HG03558 (cell line): ENCODE measurements around the gene CNGB1.
"Not testable (repeated sequence)": the region's sequence is repeated elsewhere in the genome, so short reads cannot be mapped to it uniquely, and the experiment has no call there.

Experiments used
- ATAC-seq: cut with Tn5 transposase; IDR thresholded peaks from one replicate; pipeline ENCODE4 v1.9.1; 2021; ENCODE audit warnings: moderate number of reproducible peaks; ENCODE audit not compliant: unreplicated experiment; ENCODE audit errors: extremely low read depth

The CNGB1 gene

GRCh38 chr16:57872764-57873163 lies 98.2 kb downstream of the CNGB1 start:
- not testable (repeated sequence) for ATAC-seq

- no peak for ATAC-seq
These were observed 99.5 kb downstream of the CNGB1 start for GRCh38 chr16:57871456-57871855.

DNA sequence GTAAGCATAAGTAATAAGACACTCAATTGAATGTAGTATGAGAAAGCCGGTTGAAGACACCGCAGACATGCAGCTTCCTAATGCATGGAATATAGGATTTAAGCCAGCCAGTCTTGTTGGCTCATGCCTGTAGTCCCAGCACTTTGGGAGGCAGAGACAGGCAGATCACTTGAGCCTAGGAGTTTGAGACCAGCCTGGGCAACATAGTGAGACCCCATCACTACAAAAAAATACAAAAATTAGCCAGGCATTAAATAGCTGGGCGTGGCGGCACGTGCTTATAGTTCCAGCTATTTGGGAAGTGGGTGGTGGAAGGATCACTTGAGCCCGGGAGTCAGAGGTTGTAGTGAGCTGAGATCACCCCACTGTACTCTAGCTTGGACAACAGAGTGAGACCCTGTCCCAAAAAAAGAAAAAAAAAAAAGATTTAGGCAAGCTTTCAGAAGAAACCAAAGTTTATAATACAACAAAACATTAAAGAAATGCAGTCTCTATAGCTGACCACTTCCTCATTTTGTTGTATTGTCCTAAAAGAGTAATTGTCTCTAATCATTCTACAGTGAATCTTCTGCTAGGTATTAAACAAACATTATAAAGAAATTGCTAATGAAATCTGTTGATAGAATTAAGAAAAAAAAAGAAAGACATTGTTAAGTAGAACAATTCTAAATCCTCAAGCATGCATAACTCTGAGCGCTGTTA lies 100.0 kb downstream of the CNGB1 start:
- no peak for ATAC-seq

GRCh38 chr16:57868913-57869520 lies 101.9 kb downstream of the CNGB1 start:
- ATAC-seq = no peak

DNA sequence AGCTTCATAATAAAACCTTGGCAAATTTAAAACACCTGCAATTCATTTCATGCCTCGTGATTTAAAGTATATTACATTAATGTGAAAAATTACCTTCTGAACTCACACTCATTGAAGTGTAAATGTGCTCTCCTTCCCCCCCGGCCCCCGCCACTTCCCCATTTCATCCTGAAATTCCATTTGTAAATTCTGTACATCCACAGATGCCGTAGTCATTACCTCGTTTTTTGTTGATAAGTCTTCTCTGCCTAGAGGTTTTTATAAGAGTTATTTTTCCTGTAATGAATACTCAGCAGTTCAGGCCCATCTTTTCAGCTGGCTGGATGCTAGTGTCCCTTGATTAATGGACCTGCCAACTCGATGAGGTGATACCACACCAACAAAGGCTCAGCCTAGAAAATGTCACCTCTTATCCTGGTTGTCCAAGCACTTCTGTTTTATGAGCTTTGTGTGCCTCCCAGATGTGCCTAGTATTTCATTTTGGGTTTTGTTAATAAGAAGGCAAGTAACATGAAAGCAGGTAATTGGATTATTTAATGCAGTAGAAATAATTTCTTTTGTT lies 103.8 kb downstream of the CNGB1 start:
- ATAC-seq = no peak

DNA sequence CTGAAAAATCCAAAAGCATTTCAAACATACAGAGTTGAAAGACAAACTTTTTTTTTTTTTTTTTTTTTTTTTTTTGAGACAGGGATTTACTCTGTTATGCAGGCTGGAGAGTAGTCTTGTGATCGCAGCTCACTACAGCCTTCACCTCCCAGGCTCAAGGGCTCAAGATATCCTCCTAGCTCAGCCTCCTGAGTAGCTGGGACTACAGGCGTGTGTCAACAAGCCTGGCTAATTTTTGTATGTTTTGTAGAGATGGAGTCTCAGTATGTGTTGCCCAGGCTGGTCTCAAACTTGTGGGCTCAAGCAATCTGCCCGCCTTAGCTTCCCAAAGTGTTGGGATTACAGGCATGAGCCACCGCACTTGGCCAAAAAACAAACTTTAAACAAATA lies 104.4 kb downstream of the CNGB1 start:
- no peak for ATAC-seq

GRCh38 chr16:57865746-57866528 lies 105.0 kb downstream of the CNGB1 start:
- no peak for ATAC-seq

DNA sequence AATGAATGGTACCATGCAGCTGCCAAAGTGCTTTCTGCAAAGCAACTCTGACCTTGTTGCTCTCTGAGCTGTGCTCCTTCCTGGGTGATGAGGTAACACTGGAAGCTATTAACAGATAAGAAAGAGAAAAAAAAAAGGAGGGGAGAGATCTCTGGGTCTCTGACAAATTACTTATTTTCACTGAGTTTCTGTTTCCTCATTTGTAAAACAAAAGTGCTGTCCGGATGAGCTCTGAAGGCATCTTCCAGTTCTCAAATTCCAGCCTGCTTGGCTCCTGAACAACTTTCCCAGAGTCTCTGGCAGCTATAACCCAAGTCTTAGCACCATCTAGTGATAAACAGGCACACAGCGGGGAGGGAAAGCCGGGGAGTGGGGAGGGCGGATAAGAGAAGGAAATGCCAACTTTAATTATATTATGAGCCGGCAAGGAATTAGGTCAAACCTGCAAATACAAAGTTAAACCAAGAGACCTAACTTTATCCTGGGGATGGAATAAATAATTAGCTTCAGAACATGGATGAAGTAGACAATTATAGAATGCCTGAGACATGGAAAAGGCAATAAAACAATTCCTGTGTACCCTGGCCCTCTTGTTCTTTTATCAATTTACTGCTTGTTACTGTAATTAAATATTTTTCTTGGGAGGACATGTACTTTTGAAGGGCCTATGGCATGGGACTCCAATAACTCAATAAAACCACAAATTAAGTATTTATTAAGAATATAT lies 107.3 kb downstream of the CNGB1 start:
- no peak for ATAC-seq

GRCh38 chr16:57862698-57863433 lies 108.1 kb downstream of the CNGB1 start:
- ATAC-seq = no peak

GRCh38 chr16:57859331-57859730 lies 111.6 kb downstream of the CNGB1 start:
- ATAC-seq = no peak

- no peak for ATAC-seq
These were observed 112.3 kb downstream of the CNGB1 start for GRCh38 chr16:57858635-57859034.

- ATAC-seq = not testable (repeated sequence)
These were observed 112.9 kb downstream of the CNGB1 start for GRCh38 chr16:57857991-57858390.

GRCh38 chr16:57855188-57855587 lies 115.7 kb downstream of the CNGB1 start:
- no peak for ATAC-seq

GRCh38 chr16:57852189-57852588 lies 118.7 kb downstream of the CNGB1 start:
- ATAC-seq = no peak

- ATAC-seq = no peak
These were observed 122.7 kb downstream of the CNGB1 start for GRCh38 chr16:57848181-57848580.

DNA sequence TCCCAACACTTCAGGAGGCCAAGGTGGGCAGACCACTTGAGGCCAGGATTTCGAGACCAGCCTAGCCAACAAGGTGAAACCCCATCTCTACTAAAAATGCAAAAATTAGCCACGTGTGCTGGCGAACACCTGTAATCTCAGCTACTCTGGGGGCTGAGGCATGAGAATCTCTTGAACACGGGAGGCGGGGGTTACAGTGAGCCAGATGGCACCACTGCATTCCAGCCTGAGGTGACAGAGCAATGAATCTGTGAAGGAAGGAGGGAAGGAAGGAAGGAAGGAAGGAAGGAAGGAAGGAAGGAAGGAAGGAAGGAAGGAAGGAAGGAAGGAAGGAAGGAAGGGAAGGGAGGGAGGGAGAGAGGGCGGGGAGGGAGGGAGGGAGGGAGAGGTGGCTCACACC lies 124.0 kb downstream of the CNGB1 start:
- ATAC-seq = not testable (repeated sequence)

DNA sequence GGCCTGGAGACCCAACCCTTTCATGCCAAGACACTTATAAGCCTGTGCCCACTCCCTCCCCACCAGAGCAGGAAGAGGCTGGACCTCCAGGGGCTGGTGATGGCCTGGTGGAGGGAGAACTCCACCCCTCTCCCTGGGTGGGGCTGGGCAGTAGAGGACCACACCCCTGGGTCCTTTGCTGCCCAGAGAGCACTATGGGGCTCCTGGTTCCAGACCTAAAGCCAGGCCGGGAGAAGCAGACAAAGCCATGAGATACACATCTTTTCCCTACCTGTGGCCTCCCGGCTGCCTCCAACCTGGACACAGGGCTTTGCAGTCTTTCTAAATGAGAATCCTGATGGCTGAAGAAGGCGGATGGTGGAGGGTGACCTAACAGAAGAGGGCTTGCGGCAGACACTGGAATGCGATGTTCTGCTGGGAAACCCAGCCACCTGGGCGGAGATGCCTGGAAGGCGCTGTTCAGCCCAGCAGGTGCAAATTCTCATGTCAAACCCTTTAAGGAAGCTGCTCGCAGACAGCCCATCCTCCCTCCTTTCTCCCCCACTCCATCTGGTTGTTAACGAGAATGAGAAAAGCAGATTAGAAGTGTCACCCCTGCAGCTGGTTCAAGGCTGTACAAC lies 124.7 kb downstream of the CNGB1 start:
- ATAC-seq = no peak

DNA sequence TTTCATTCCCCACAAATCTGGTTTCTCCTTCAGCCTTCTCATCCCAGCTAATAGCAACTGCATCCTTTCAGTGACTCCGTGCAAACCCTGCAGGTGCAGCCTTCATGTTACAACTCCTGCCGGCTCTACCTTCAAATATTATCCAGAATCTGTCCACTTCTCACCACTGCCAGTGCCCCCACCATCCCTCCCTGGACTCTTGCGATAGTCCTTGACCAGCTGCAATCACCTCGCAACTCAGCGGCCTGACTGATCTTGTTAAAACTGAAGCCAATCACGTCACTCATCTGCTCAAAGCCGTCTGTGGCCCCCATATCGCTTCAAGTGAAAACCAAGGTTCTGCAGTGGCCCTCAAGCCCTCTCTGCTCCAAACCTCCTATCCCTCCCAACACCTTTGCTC lies 125.8 kb downstream of the CNGB1 start:
- no peak for ATAC-seq

DNA sequence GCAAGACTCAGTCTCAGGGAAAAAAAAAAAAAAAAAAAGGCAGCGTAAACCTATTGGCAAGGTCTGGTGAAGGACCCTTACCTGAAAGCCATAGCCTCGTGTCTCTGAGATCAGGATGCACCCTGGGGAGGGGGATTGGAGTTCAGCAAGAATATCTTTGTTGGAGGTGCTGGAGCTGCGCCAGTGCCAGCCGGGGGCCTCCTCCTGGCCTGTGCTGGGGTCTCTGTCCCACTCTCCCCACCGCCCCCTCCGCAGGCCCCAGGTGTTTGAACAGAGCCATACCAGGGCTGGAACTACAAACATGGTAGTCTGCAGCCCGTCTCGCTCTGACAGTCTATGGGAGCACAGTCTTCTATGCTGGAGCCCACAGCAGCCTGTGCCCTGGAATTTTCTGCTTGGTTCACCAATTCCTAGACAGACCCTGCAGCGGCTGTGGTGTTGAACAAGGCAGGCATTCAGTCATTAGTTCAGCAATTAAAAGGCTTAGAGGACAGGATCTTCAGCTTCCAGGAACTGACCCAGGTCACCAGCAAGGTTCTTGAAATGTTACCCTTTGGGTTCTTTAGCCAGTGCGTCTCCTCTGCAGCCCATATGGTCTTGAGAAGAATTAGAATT lies 126.4 kb downstream of the CNGB1 start:
- ATAC-seq = no peak
